Natural killer cell (primary cell): ENCODE measurements around the gene TENM4. TPM values are rescaled to one million over a fixed set of nuclear protein-coding genes. Genes with fewer than 3 reads are reported as not detected.
A peak's percentile ranks its signal among the peaks of the same experiment; 100 is the strongest.

Experiments used
- ATAC-seq, 3 donors: fragments of 150-1000 bp in 2 of 3; fragments of 200-7000 bp in 1 of 3; cut with Tn5 transposase; 1 replicate in 1 of 3; 2 replicates in 2 of 3; pipeline ENCODE4 v1.10.0; 2021; ENCODE audit warnings: mild to moderate bottlenecking in 2 of 3, moderate library complexity in 2 of 3
- DNase-seq, 2 donors: peaks; one replicate each; pipeline versions ENCODE4 v3.0.0 to v3.0.0-alpha.2; 2013 to 2021; ENCODE audit warnings: mixed read lengths in 1 of 2
- H3K27ac ChIP-seq: one replicate; pipeline ENCODE4 v1.5.1; 2013; ENCODE audit warnings: mild to moderate bottlenecking, low read length
- H3K27me3 ChIP-seq: one replicate; pipeline ENCODE4 v1.6.1; 2013; ENCODE audit warnings: low read length; ENCODE audit not compliant: control insufficient read depth, insufficient read depth
- H3K36me3 ChIP-seq: one replicate; pipeline ENCODE4 v1.6.1; 2013; ENCODE audit warnings: low read length; ENCODE audit not compliant: control insufficient read depth, insufficient read depth
- H3K4me1 ChIP-seq: one replicate; pipeline ENCODE4 v1.6.1; 2013; ENCODE audit warnings: low read length; ENCODE audit not compliant: control insufficient read depth, insufficient read depth
- H3K4me3 ChIP-seq: one replicate; pipeline ENCODE4 v1.5.1; 2013; ENCODE audit warnings: low read length
- H3K9me3 ChIP-seq: one replicate; pipeline ENCODE4 v1.6.1; 2013; ENCODE audit warnings: low read length; ENCODE audit not compliant: control insufficient read depth, insufficient read depth
- H3K27ac Mint-ChIP-seq, 2 donors: one replicate each; pipeline ENCODE4 v1.8.0; 2022; ENCODE audit warnings: mild to moderate bottlenecking in 2 of 2, mixed read lengths in 2 of 2, moderate library complexity in 1 of 2
- H3K27me3 Mint-ChIP-seq, 2 donors: one replicate each; pipeline ENCODE4 v1.8.0; 2022; ENCODE audit warnings: low read depth in 2 of 2, mixed read lengths in 2 of 2
- H3K36me3 Mint-ChIP-seq: one replicate; pipeline ENCODE4 v1.8.0; 2022; ENCODE audit warnings: mixed read lengths
- H3K4me1 Mint-ChIP-seq, 2 donors: one replicate each; pipeline ENCODE4 v1.8.0; 2022; ENCODE audit warnings: mixed read lengths in 2 of 2
- H3K4me3 Mint-ChIP-seq: one replicate; pipeline ENCODE4 v1.8.0; 2022; ENCODE audit warnings: mild to moderate bottlenecking, moderate library complexity, mixed read lengths
- H3K9me3 Mint-ChIP-seq, 2 donors: one replicate each; pipeline ENCODE4 v1.8.0; 2022; ENCODE audit warnings: mixed read lengths in 2 of 2
- WGBS: methylation state at CpG from one replicate; pipeline ENCODE4 v1.1.7; 2013; ENCODE audit warnings: missing lambda C conversion rate; ENCODE audit not compliant: insufficient coverage; 5-methylcytosine and 5-hydroxymethylcytosine counted together
- intact Hi-C: fragments of 100-400 bp; cut with micrococcal nuclease; formaldehyde crosslinking; loops from one replicate; pipeline ENCODE4 v1.14.2; 2022
- total RNA-seq, 4 donors: library from RNA; stranded (reverse); fragments of 120-200 nt in 1 of 4; gene quantifications; one replicate each; pipeline versions ENCODE4 v1.2.3 to v1.2.4, GENCODE V29; 2013 to 2022
- TF ChIP-seq, protein P1 (sequence below): fragments of 200-600 bp; IDR thresholded peaks from one replicate; pipeline ENCODE4 v1.8.0; 2022; ENCODE audit warnings: antibody characterized with exemption

TENM4 gene
- total RNA-seq: under 1 TPM in 2 of 3 donors, not detected in 1; 0.63 to 0.75 TPM
- 3.2 TPM for total RNA-seq (2013)

DNA sequence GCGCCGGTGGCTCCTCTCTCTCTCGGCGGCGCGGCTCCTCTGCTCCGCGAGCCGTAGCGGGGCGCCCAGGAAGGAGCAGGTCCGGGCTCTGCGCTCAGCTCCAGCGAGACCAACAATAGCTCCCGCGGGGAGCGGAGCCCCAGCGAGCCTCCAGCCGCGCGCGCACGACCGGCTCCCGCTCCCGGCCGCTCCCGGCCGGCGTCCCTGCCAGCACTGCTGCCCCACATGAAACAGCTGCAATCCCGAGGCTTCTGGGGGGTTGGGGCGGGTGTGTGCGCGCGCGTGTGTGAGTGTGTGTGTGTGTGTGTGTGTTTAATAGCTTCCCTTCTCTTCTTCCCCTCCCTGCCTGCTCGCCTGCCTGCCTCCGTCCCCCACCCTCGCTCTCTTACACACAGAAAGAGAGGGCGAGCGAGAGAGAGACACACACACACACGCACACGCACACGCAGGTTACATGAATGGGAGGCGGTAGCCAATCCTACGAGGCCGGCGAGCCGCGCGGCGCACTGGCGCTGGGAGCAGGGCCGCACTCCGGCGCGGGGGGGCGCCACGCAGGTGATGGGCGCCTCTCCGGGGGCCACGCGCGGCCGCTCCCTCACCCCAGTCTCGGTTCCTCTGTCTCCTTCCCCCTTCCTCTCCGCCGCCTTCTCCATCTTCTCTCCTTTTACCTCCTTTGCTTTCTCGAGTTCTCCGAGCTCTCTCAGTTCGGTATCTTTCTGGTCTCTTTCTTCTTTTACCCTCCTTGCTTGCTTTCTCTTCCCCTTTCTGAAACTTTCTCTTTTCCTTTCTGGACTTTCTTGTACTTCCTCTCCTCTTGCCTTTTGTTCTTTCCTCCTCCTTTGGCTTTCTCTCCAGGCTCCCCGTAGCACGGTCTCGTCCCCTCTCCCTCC, at the start of gene TENM4:
TSS of gene TENM4 (minus strand) at position 460 of the 890 bp plus-strand sequence. CDS start 371,086 bp downstream, outside the sequence.
- Mint-ChIP-seq H3K4me3 (peak within 1 kb of the TSS; percentile 22), H3K27me3 (peaks cover 44 to 46% of the 10 kb centered on the region in 2 donors), H3K9me3 (peaks cover 6 to 9% of the 10 kb centered on the region in 2 donors), H3K36me3 (peaks cover 15% of the 10 kb centered on the region), H3K27ac (peak within 1 kb of the TSS in 1 of 2 donors; percentile 25), H3K4me1 (peaks cover 0 to 7% of the 10 kb centered on the region in 2 donors)
- no peak for ATAC-seq
- H3K4me1 ChIP-seq: peaks cover 12% of the 10 kb centered on the region
- peaks cover 30% of the 10 kb centered on the region for H3K27me3 ChIP-seq
- no peaks in the 10 kb centered on the region for H3K36me3 ChIP-seq
- intact Hi-C loops: no loop called here
- DNase-seq: peak in 1 of 2 donors; percentile 2
- peaks cover 9% of the 10 kb centered on the region for H3K9me3 ChIP-seq
- 3% methylated on average over 68 of the region's 74 CpGs for WGBS
- TF ChIP-seq, protein P1, sequence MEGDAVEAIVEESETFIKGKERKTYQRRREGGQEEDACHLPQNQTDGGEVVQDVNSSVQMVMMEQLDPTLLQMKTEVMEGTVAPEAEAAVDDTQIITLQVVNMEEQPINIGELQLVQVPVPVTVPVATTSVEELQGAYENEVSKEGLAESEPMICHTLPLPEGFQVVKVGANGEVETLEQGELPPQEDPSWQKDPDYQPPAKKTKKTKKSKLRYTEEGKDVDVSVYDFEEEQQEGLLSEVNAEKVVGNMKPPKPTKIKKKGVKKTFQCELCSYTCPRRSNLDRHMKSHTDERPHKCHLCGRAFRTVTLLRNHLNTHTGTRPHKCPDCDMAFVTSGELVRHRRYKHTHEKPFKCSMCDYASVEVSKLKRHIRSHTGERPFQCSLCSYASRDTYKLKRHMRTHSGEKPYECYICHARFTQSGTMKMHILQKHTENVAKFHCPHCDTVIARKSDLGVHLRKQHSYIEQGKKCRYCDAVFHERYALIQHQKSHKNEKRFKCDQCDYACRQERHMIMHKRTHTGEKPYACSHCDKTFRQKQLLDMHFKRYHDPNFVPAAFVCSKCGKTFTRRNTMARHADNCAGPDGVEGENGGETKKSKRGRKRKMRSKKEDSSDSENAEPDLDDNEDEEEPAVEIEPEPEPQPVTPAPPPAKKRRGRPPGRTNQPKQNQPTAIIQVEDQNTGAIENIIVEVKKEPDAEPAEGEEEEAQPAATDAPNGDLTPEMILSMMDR: no peak
- peak within 1 kb of the TSS; percentile 11 for H3K27ac ChIP-seq
- H3K4me3 ChIP-seq: peak within 1 kb of the TSS; percentile 14

DNA sequence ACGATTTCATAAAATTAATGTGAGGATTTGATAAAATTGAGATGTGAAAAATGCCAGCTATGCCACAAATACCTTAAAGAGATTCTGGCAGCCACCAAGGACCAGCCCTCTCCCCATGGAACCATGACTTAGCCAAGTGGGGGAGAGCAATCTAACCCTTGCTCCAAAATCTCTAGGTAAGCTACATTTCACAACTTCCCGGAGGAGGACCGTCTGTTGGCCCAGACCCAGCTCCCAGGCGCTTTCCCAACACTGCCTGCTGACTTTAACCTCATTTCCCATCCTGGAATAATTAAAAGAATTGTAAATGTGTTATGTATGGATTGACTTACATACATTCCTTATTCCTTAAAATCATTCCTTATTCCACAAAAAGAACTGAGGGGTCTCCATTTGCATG, 47.5 kb upstream of the TENM4 start:
- Histone ChIP-seq H3K4me3 (no peak overlapping the region), H3K4me1 (no peaks in the 10 kb centered on the region), H3K9me3 (no peaks in the 10 kb centered on the region), H3K36me3 (no peaks in the 10 kb centered on the region), H3K27me3 (no peaks in the 10 kb centered on the region), H3K27ac (no peak overlapping the region)
- no CpG with 5 or more reads among the region's 4 CpGs for whole genome bisulfite sequencing
- Mint-ChIP-seq H3K27ac (no peak overlapping the region), H3K27me3 (peaks cover 0 to 3% of the 10 kb centered on the region in 2 donors), H3K9me3 (no peaks in the 10 kb centered on the region), H3K4me1 (no peaks in the 10 kb centered on the region), H3K4me3 (no peak overlapping the region), H3K36me3 (no peaks in the 10 kb centered on the region)
- DNase-seq (no peak), ATAC-seq (no peak)
- intact Hi-C loops: no loop called here
- TF ChIP-seq, protein P1: no peak

DNA sequence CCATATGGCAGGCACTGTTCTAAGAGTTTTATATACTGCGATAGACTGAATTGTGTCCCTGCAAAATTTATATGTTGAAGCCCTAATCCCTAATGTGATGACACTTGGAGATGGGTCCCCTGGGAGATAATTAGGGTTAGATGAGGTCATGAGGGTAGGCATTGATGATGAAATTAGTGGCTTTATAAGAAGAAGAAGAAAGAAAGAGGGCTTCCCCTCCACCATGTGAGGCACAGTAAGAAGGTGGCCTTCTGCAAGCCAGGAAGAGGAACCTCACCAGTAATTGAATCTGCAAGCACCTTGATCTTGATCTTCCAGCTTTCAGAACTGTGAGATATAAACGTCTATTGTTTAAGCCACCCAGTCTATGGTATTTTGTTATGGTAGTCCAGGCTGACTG, 46.6 kb upstream of the TENM4 start:
- Mint-ChIP-seq H3K9me3 (no peaks in the 10 kb centered on the region), H3K4me3 (no peak overlapping the region)
- no peak for DNase-seq

More for the DNA sequence above, 46.6 kb upstream of the TENM4 start:
- no peaks in the 10 kb centered on the region for H3K4me1 Mint-ChIP-seq
- peaks cover 0 to 2% of the 10 kb centered on the region in 2 donors for H3K27me3 Mint-ChIP-seq
- no peak overlapping the region for H3K27ac ChIP-seq
- 69% methylated on average over 2 of the region's 2 CpGs for WGBS
- no peaks in the 10 kb centered on the region for H3K27me3 ChIP-seq
- intact Hi-C loops: no loop called here
- H3K4me3 ChIP-seq: no peak overlapping the region
- TF ChIP-seq, protein P1: no peak
- no peaks in the 10 kb centered on the region for H3K36me3 Mint-ChIP-seq
- no peaks in the 10 kb centered on the region for H3K36me3 ChIP-seq
- H3K9me3 ChIP-seq: no peaks in the 10 kb centered on the region
- H3K27ac Mint-ChIP-seq: no peak overlapping the region
- no peaks in the 10 kb centered on the region for H3K4me1 ChIP-seq
- no peak for ATAC-seq
